HUES6 (cell line): Measurements from ENCODE around the gene HIF1A.

Experiments
- H3K27ac ChIP-seq: 2 replicates; pipeline ENCODE4 v1.7.0; 2013; ENCODE audit warnings: low read depth, mild to moderate bottlenecking, low read length, inconsistent platforms
- H3K27me3 ChIP-seq: 2 replicates; pipeline ENCODE4 v1.6.1; 2013; ENCODE audit warnings: low read length; ENCODE audit not compliant: control insufficient read depth, insufficient read depth
- H3K36me3 ChIP-seq: 2 replicates; pipeline ENCODE4 v1.6.1; 2013; ENCODE audit warnings: low read length; ENCODE audit not compliant: control insufficient read depth, insufficient read depth
- H3K4me1 ChIP-seq: 2 replicates; pipeline ENCODE4 v1.6.1; 2013; ENCODE audit warnings: low read length; ENCODE audit not compliant: control insufficient read depth, insufficient read depth
- H3K4me3 ChIP-seq: 2 replicates; pipeline ENCODE4 v1.5.1; 2013; ENCODE audit warnings: low read depth, low read length
- H3K9ac ChIP-seq: one replicate; pipeline ENCODE4 v1.6.1; 2013; ENCODE audit warnings: mild to moderate bottlenecking, low read length
- H3K9me3 ChIP-seq: 2 replicates; pipeline ENCODE4 v1.6.1; 2013; ENCODE audit warnings: low read depth, low read length; ENCODE audit not compliant: control insufficient read depth, insufficient read depth

The HIF1A gene

DNA sequence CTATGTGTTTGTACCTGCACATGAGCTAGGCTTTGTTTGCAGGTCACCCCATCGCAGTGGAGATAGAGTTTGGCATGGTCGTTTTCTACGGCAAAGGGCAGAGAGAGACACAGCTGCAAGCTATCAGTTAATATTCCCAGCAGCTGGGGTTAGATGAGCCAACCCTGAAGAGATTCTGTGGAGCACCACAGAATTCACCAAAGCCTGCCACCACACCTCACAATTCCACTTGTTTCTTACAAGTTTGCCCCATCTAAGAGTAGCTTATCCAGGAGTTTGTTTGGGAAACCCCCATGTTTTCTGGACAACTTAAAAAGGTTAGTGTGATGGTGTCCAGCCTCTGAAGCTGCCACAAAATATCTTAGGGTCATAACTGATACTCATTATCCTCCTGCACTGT lies 20.0 kb upstream of the HIF1A start:
- no peak overlapping the region for H3K4me3 ChIP-seq
- peaks cover 26% of the 10 kb centered on the region for H3K4me1 ChIP-seq
- no peaks in the 10 kb centered on the region for H3K36me3 ChIP-seq
- H3K27ac ChIP-seq = no peak overlapping the region
- H3K27me3 ChIP-seq = no peaks in the 10 kb centered on the region
- H3K9ac ChIP-seq = no peak overlapping the region
- H3K9me3 ChIP-seq = no peaks in the 10 kb centered on the region

DNA sequence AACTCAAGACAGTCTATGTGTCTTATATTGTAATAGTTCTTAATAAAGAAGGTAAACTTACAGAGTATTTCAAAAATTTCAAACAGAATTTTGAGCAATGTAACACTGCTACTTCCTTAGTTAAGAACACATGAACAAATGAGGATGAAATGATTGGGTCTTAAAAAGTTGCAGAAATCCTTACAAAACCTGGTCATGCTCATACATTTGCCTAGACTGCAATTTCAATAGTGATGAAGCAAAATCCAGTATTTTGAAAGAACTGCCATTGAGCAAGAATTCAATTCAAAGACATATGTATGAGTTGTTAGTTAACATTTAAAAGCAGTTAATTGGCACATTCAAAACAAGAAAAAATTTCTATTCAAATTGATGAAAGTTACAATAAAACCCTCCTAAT lies 17.8 kb upstream of the HIF1A start:
- Histone ChIP-seq H3K4me3 (no peak overlapping the region), H3K27me3 (no peaks in the 10 kb centered on the region), H3K9me3 (no peaks in the 10 kb centered on the region), H3K27ac (0 out of 2 replicates have a peak overlapping the region, but pooled peaks have one; percentile 2), H3K4me1 (peaks cover 26% of the 10 kb centered on the region), H3K9ac (no peak overlapping the region), H3K36me3 (no peaks in the 10 kb centered on the region)

- H3K4me3 ChIP-seq = no peak overlapping the region
- H3K27ac ChIP-seq = 0 out of 2 replicates have a peak overlapping the region, but pooled peaks have one; percentile 12
- H3K36me3 ChIP-seq = no peaks in the 10 kb centered on the region
- peaks cover 20% of the 10 kb centered on the region for H3K4me1 ChIP-seq
- H3K27me3 ChIP-seq = no peaks in the 10 kb centered on the region
- H3K9ac ChIP-seq = no peak overlapping the region
- no peaks in the 10 kb centered on the region for H3K9me3 ChIP-seq
Observed at GRCh38 chr14:61678975-61679374, 16.3 kb upstream of the HIF1A start.

DNA sequence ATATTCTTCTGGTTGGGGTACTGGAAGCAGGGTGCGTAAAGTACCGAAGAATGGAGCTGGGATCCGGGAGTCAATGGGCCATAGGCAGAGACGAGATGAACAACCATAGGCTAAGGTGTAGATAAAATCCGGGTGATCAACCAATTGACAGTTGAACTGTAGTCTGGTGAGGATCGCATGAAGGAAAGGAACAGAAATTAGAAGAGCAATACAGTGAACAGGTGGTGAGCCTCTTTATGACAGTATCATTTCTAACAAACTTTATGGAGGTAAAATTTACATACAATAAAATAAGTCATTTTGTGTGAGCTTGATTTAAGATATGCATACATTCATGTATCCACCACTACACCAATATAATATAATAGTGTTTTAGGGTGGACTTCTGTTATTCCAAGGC lies 13.9 kb upstream of the HIF1A start:
- no peak overlapping the region for H3K9ac ChIP-seq
- peaks cover 20% of the 10 kb centered on the region for H3K4me1 ChIP-seq
- no peak overlapping the region for H3K4me3 ChIP-seq
- H3K27me3 ChIP-seq = no peaks in the 10 kb centered on the region
- no peak overlapping the region for H3K27ac ChIP-seq
- H3K9me3 ChIP-seq = peaks cover 2% of the 10 kb centered on the region; the same call in 1 of the 2 replicates
- no peaks in the 10 kb centered on the region for H3K36me3 ChIP-seq

DNA sequence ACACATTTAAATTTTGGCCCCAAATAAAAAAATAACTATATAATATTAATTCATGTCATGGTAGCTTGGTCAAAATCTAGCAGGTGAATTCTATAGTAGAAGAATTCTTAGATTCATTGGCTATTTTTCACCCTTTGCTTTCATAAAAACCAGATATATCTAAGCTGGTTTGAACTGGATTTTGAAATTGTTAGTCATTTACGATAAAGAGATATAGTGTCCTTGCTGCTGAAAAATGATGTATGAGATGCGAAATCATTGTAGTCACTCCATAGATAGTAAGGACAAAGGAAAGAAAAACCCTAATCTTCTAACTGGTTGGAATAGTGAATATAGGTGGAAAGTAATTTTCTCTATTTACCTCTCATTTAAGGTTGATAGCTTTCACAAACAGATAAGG lies 12.2 kb upstream of the HIF1A start:
- Histone ChIP-seq H3K4me1 (peaks cover 11% of the 10 kb centered on the region), H3K4me3 (no peak overlapping the region), H3K27me3 (no peaks in the 10 kb centered on the region), H3K27ac (no peak overlapping the region), H3K9ac (no peak overlapping the region), H3K9me3 (peaks cover 8% of the 10 kb centered on the region; the same call in 1 of the 2 replicates), H3K36me3 (no peaks in the 10 kb centered on the region)

DNA sequence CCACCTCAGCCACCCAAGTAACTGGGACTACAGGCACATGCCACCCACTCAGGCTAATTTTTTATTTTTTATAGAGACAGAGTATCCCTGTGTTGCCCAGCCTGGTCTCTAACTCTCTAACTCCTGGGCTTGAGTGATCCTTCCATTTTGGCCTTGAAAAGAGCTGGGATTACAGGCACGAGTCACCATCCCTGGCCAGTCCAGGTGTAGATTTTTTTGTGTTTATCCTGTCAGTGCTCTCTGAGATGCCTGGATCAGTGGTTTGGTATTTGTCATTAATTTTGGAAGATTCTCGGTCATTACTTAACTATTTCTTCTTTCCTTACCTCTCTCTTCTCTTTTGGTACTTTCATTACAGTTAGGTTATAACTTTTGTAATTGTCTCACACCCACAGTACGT lies 5.3 kb upstream of the HIF1A start:
- Histone ChIP-seq H3K9ac (no peak overlapping the region), H3K4me3 (no peak overlapping the region), H3K27me3 (no peaks in the 10 kb centered on the region), H3K27ac (no peak overlapping the region), H3K9me3 (peaks cover 8% of the 10 kb centered on the region; the same call in 1 of the 2 replicates), H3K36me3 (no peaks in the 10 kb centered on the region), H3K4me1 (peaks cover 19% of the 10 kb centered on the region)

GRCh38 chr14:61690982-61691381 lies 4.3 kb upstream of the HIF1A start:
- Histone ChIP-seq H3K27ac (no peak overlapping the region; the same call in 1 of the 2 replicates), H3K9me3 (peaks cover 8% of the 10 kb centered on the region; the same call in 1 of the 2 replicates), H3K4me1 (peaks cover 19% of the 10 kb centered on the region), H3K4me3 (no peak overlapping the region), H3K27me3 (no peaks in the 10 kb centered on the region), H3K9ac (no peak overlapping the region), H3K36me3 (no peaks in the 10 kb centered on the region)

DNA sequence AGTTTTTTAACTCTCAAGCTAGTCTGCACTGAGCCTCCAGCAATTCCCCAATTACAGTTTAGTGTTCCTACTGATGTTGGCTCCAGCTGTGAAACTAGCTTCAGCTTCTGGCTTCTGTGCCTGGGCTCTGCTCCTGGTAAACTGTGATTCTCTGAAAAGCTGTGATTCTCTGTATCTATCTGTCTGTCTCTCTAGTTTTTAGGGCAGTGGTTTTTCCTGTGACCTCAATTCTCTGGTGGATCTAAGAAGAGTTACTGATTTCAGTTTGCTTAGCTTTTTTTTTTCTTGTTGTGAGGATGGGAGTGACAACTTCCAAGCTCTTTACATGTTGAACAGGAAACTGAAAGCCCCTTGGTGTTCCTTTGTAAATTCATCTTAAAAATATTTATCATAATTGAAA lies 3.8 kb upstream of the HIF1A start:
- Histone ChIP-seq H3K27ac (no peak overlapping the region; the same call in 1 of the 2 replicates), H3K4me1 (peaks cover 19% of the 10 kb centered on the region), H3K9ac (no peak overlapping the region), H3K27me3 (no peaks in the 10 kb centered on the region), H3K9me3 (peaks cover 6% of the 10 kb centered on the region; the same call in 1 of the 2 replicates), H3K4me3 (no peak overlapping the region), H3K36me3 (no peaks in the 10 kb centered on the region)

GRCh38 chr14:61694039-61694438 lies 1.3 kb upstream of the HIF1A start:
- no peak overlapping the region for H3K9ac ChIP-seq
- H3K27me3 ChIP-seq = no peaks in the 10 kb centered on the region
- H3K4me1 ChIP-seq = peaks cover 29% of the 10 kb centered on the region
- H3K27ac ChIP-seq = no peak overlapping the region
- H3K9me3 ChIP-seq = no peaks in the 10 kb centered on the region
- no peaks in the 10 kb centered on the region for H3K36me3 ChIP-seq
- H3K4me3 ChIP-seq = no peak overlapping the region

GRCh38 chr14:61695695-61696527 lies 598 bp downstream of the HIF1A start:
- Histone ChIP-seq H3K4me1 (peaks cover 36% of the 10 kb centered on the region), H3K27ac (peak overlapping the region; percentile 97), H3K9me3 (no peaks in the 10 kb centered on the region), H3K9ac (peak overlapping the region; percentile 97), H3K27me3 (no peaks in the 10 kb centered on the region), H3K36me3 (no peaks in the 10 kb centered on the region), H3K4me3 (peak overlapping the region; percentile 99)

DNA sequence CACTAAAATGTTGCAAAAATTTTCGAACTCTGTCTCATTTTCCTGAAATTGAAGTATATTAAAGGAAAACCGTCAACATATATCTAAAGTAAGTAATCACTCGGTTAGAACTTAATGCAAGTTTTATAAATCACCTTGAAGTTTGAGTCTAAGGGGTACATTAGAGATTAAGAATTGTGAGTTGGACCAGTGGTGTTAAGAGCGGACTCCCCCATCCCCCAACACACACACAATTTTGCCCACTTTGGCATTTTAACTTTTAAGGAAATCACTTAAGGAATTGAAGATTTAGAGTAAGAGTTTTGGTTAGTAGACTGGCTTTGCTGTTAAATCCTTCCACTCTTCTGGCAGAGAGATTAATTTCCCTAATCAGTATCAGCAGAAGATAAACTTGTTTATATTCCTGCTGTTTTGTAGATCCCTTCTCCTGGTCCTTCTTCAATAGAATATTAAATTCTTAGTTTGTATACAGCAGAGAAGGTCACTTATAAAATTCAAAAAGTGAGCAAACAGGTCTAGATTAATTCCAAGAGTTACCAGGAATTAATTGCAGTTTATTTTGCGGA lies 1.5 kb downstream of the HIF1A start:
- H3K9me3 ChIP-seq = no peaks in the 10 kb centered on the region
- H3K36me3 ChIP-seq = no peaks in the 10 kb centered on the region
- H3K9ac ChIP-seq = peak overlapping the region; percentile 97
- no peaks in the 10 kb centered on the region for H3K27me3 ChIP-seq
- H3K4me3 ChIP-seq = peak overlapping the region; percentile 99
- H3K27ac ChIP-seq = peak overlapping the region; percentile 97
- peaks cover 29% of the 10 kb centered on the region for H3K4me1 ChIP-seq
